GM13976 (cell line): Measurements from ENCODE around the gene DISC1.
"Not testable (repeated sequence)": the region's sequence is repeated elsewhere in the genome, so short reads cannot be mapped to it uniquely, and the experiment has no call there.

Source experiments
- DNase-seq: peaks from one replicate; pipeline ENCODE4 v3.0.0; 2012; ENCODE audit warnings: low spot score
- CTCF ChIP-seq: IDR thresholded peaks from 2 replicates; pipeline ENCODE4 v1.5.1; 2012; ENCODE audit warnings: borderline replicate concordance, mild to moderate bottlenecking; ENCODE audit not compliant: insufficient read depth; ENCODE audit errors: extremely low read depth, missing control alignments, control extremely low read depth
- in situ Hi-C: fragments of 300-500 bp; cut with MboI; formaldehyde crosslinking; loops from one replicate; pipeline ENCODE4 v1.12.0; 2022; ENCODE audit warnings: low sequenced_read_pairs, mixed read lengths, inconsistent platforms; ENCODE audit not compliant: unreplicated experiment

Gene DISC1

GRCh38 chr1:231954751-231955150 is 328.2 kb downstream of the DISC1 start:
- DNase-seq: no peak
- in situ Hi-C loops: no loop called here
- no peak for TF ChIP-seq CTCF

DNA sequence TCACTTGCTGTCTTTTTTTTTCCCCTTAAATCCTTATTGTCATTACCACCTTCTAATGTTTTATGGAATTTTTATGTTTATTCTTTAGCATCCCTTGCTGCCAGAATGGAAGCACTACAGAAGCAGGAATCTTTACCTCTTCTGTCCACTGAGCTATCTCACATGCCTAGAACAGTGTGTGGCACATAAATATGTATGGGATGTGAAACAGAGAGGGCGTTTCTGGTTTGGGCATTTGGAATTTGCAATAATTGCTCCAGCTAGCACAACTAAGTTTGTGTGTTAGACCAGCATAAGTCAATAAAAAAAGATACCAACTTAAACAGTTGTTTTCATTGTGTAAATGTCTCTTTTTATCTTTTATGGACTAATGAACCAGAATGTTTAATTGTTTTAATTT is 330.8 kb downstream of the DISC1 start:
- no peak for DNase-seq
- in situ Hi-C loops: no loop called here
- no peak for TF ChIP-seq CTCF

- no peak for DNase-seq
- in situ Hi-C loops: no loop called here
- no peak for TF ChIP-seq CTCF
Measured at GRCh38 chr1:231958448-231958847, 331.9 kb downstream of the DISC1 start.

DNA sequence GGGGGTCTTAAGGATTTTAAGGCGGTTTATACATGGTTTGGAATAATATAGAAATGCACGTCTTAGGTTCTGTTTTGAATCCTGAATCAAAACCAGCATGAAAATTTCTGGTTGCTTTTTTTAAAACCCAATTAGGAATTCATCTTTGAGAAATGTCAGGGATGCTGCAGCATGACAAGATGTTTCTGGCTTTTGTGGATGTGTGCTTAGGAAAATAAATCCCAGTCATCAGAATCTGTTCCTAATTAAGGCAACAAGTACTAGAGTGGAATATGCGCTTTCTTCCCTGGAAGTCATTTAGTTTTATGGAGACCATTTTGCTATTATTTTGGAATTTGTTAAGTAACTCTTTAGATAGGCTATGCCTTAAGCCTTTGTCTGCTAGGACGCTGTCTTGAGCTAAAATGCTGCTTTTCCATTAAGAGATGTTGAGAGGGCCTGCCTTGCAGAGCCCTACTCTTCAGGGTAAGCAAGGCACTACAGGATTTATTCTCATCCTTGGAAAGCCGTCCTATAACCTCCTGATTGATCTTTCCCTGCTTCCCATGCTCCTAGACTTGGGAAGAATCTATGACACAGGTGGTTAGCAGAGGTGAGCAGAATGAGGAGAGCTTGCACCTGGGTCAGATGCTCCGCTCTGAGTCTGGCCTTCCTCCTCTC is 332.8 kb downstream of the DISC1 start:
- no peak for TF ChIP-seq CTCF

GRCh38 chr1:231961801-231962200 is 335.2 kb downstream of the DISC1 start:
- in situ Hi-C loops, DNase-seq: not testable (repeated sequence)

More for the DNA sequence above, 332.8 kb downstream of the DISC1 start:
- in situ Hi-C loops: no loop called here
- DNase-seq: no peak

DNA sequence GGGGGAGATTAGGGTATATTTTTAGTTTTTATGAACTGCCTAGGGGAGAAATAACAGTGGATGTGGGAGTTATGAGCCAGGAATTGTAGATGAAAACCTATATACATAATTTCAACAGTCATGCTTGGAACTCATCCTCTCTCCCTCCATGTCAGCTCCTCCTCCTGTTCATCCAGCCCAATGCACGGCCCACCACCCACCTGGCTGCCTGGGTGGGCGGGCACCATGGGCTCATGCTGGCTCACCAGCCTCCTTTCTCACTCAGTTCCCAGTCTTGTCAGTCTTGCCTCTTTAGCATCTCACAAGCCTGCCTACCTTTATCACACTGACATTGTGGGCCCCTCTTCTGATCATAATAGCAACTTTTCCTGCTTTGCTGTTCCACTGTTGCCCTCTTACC is 336.0 kb downstream of the DISC1 start:
- no peak for TF ChIP-seq CTCF
- no peak for DNase-seq
- in situ Hi-C loops: no loop called here

- no peak for DNase-seq
- TF ChIP-seq CTCF: no peak
- in situ Hi-C loops: no loop called here
Measured at GRCh38 chr1:231964241-231964640, 337.7 kb downstream of the DISC1 start.
